ENCODE data around the gene NALCN. TPM values are rescaled to one million over a fixed set of nuclear protein-coding genes. Genes with fewer than 3 reads are reported as not detected.

The NALCN gene
- total and polyA plus RNA-seq, 9 donors = 0.17 to 21.6 (median 1.4) TPM

GRCh38 chr13:101272886-101273285, 143.4 kb downstream of the NALCN start:
- no peaks in the 10 kb centered on the region for H3K9me3 ChIP-seq
- TF ChIP-seq, protein P1, sequence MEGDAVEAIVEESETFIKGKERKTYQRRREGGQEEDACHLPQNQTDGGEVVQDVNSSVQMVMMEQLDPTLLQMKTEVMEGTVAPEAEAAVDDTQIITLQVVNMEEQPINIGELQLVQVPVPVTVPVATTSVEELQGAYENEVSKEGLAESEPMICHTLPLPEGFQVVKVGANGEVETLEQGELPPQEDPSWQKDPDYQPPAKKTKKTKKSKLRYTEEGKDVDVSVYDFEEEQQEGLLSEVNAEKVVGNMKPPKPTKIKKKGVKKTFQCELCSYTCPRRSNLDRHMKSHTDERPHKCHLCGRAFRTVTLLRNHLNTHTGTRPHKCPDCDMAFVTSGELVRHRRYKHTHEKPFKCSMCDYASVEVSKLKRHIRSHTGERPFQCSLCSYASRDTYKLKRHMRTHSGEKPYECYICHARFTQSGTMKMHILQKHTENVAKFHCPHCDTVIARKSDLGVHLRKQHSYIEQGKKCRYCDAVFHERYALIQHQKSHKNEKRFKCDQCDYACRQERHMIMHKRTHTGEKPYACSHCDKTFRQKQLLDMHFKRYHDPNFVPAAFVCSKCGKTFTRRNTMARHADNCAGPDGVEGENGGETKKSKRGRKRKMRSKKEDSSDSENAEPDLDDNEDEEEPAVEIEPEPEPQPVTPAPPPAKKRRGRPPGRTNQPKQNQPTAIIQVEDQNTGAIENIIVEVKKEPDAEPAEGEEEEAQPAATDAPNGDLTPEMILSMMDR (IDR thresholded peaks at IDR 0.05) = no peak
- TF ChIP-seq EP300 (IDR thresholded peaks at IDR 0.05) = no peak
- no peak for TF ChIP-seq POLR2A (IDR thresholded peaks at IDR 0.05)
- H3K4me3 ChIP-seq = no peak overlapping the region
- no peak overlapping the region for H3K27ac ChIP-seq
- H3K4me1 ChIP-seq (ENCODE audit: insufficient read depth) = no peaks in the 10 kb centered on the region
- no peaks in the 10 kb centered on the region for H3K36me3 ChIP-seq
- intact Hi-C loops (cut with DNase I) = no loop called here
- DNase-seq = no peak
- no peaks in the 10 kb centered on the region for H3K27me3 ChIP-seq
- WGBS, 3 donors = 86 to 91% (median 88%) methylated on average over 9 of the region's 9 CpGs

GRCh38 chr13:101271681-101272245, 144.5 kb downstream of the NALCN start:
- intact Hi-C loops (cut with DNase I) = no loop called here
- no peaks in the 10 kb centered on the region for H3K36me3 ChIP-seq
- no peak overlapping the region for H3K27ac ChIP-seq
- no peak for DNase-seq
- TF ChIP-seq POLR2A (IDR thresholded peaks at IDR 0.05) (no peak), EP300 (IDR thresholded peaks at IDR 0.05) (no peak)
- TF ChIP-seq, protein P1 (IDR thresholded peaks at IDR 0.05) = no peak
- H3K4me3 ChIP-seq = no peak overlapping the region
- no peaks in the 10 kb centered on the region for H3K9me3 ChIP-seq
- 89 to 93% (median 93%) methylated on average over 11 of the region's 11 CpGs for WGBS, 3 donors
- no peaks in the 10 kb centered on the region for H3K4me1 ChIP-seq (ENCODE audit: insufficient read depth)
- no peaks in the 10 kb centered on the region for H3K27me3 ChIP-seq

DNA sequence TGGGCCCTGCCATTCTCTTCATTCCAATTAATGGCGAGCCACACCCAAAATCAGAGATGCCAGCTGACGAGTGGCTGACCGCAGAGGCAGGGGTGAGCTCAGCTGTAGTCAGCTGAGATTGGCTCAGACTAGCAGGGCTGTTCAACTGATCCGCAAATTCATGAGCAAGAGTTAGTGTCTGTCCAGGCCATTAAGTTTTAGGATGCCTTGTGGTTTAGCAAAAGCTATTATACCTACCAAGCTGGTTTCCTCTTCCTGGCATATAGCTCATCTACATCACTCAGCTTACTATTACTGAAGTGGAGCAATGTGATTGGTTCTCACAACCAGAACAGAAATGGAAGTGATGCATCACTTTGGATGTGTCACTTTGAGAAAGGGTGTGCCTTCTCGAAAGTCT, 148.7 kb downstream of the NALCN start:
- 93 to 94% (median 94%) methylated on average over 5 of the region's 5 CpGs for WGBS, 3 donors
- Histone ChIP-seq H3K9me3 (no peaks in the 10 kb centered on the region), H3K36me3 (no peaks in the 10 kb centered on the region), H3K4me1 (ENCODE audit: insufficient read depth) (no peaks in the 10 kb centered on the region), H3K27ac (no peak overlapping the region), H3K27me3 (no peaks in the 10 kb centered on the region), H3K4me3 (no peak overlapping the region)
- no peak for TF ChIP-seq POLR2A (IDR thresholded peaks at IDR 0.05)
- TF ChIP-seq EP300 (IDR thresholded peaks at IDR 0.05) = no peak
- TF ChIP-seq, protein P1 (IDR thresholded peaks at IDR 0.05) = no peak
- intact Hi-C loops (cut with DNase I) = no loop called here
- no peak for DNase-seq

GRCh38 chr13:101265934-101266333, 150.4 kb downstream of the NALCN start:
- TF ChIP-seq EP300 (IDR thresholded peaks at IDR 0.05) (no peak), POLR2A (IDR thresholded peaks at IDR 0.05) (no peak)
- TF ChIP-seq, protein P1 (IDR thresholded peaks at IDR 0.05) = no peak
- H3K4me3 ChIP-seq = no peak overlapping the region
- H3K27ac ChIP-seq = no peak overlapping the region
- H3K4me1 ChIP-seq (ENCODE audit: insufficient read depth) = no peaks in the 10 kb centered on the region
- no peaks in the 10 kb centered on the region for H3K27me3 ChIP-seq
- DNase-seq = no peak
- intact Hi-C loops (cut with DNase I) = no loop called here
- WGBS, 3 donors = 69 to 82% (median 77%) methylated on average over 3 of the region's 3 CpGs
- no peaks in the 10 kb centered on the region for H3K36me3 ChIP-seq
- H3K9me3 ChIP-seq = no peaks in the 10 kb centered on the region

Measured in ovary (tissue), 9 donors.